HepG2 (cell line): ENCODE data around the gene CFL1. TPM values are rescaled to one million over a fixed set of nuclear protein-coding genes. Genes with fewer than 3 reads are reported as not detected.
A peak's percentile ranks its signal among the peaks of the same experiment; 100 is the strongest.

Source experiments
- ARHGAP35 ChIP-seq: sonication (generic); formaldehyde crosslinking; IDR thresholded peaks from 2 replicates; pipeline ENCODE4 v1.9.0; 2022; ENCODE audit warnings: mild to moderate bottlenecking, inconsistent platforms, moderate library complexity, missing genetic modification reagents, borderline replicate concordance
- CAMTA2 ChIP-seq: sonication (generic); formaldehyde crosslinking; IDR thresholded peaks from 2 replicates; pipeline ENCODE4 v1.4.0; 2020; ENCODE audit warnings: mild to moderate bottlenecking, missing genetic modification reagents, borderline replicate concordance
- JARID2 ChIP-seq: sonication (generic); formaldehyde crosslinking; IDR thresholded peaks from 2 replicates; pipeline ENCODE4 v1.8.1; 2023; ENCODE audit warnings: missing genetic modification reagents, inconsistent platforms; ENCODE audit not compliant: insufficient replicate concordance
- MAF1 ChIP-seq: sonication (generic); formaldehyde crosslinking; IDR thresholded peaks from 2 replicates; pipeline ENCODE4 v1.5.0; 2020; ENCODE audit warnings: missing genetic modification reagents, borderline replicate concordance
- SIN3A ChIP-seq: IDR thresholded peaks from 2 replicates; pipeline ENCODE4 v1.6.1; 2011; ENCODE audit warnings: low read depth, mild to moderate bottlenecking, control low read depth, low read length, borderline replicate concordance
- polyA plus RNA-seq, 8 experiments: library from polyadenylated mRNA; depleted of rRNA in 3 of 8; stranded (reverse) in 7 of 8; unstranded in 1 of 8; fragments of >200 nt; fragmentation: Illumina TruSeq in 4 of 8; extraction: Trizol in 4 of 8; gene quantifications; 2 replicates each; pipeline versions ENCODE4 v1.2.1 to v1.2.3, GENCODE V29; 2011 to 2016; ENCODE audit warnings: low read depth in 4 of 8, missing spikeins in 1 of 8, mixed read lengths in 1 of 8; ENCODE audit not compliant: insufficient read depth in 1 of 8
- total RNA-seq, 5 experiments: library from RNA; depleted of rRNA; stranded (reverse); fragments of >200 nt; fragmentation: Illumina TruSeq; extraction: Trizol; gene quantifications; 2 replicates each; pipeline ENCODE4 v1.2.3, GENCODE V29; 2016; ENCODE audit warnings: low read depth in 1 of 5
- TF ChIP-seq, protein P1 (sequence below): sonication (generic); formaldehyde crosslinking; IDR thresholded peaks from 2 replicates; pipeline ENCODE4 v1.4.0; 2020; ENCODE audit warnings: missing genetic modification reagents, borderline replicate concordance
- TF ChIP-seq, protein P2 (sequence below): sonication (generic); formaldehyde crosslinking; IDR thresholded peaks from 2 replicates; pipeline ENCODE4 v1.4.0; 2020; ENCODE audit warnings: missing genetic modification reagents
- TF ChIP-seq, protein P3 (sequence below), 2 experiments: sonication (generic) in 1 of 2; formaldehyde crosslinking in 1 of 2; IDR thresholded peaks; 2 replicates each; pipeline versions ENCODE4 v1.6.1 to v1.9.0; 2014 to 2022; ENCODE audit warnings: antibody characterized with exemption in 1 of 2, borderline replicate concordance in 1 of 2, inconsistent platforms in 1 of 2, low read depth in 1 of 2, missing genetic modification reagents in 1 of 2
- TF ChIP-seq, protein P4 (sequence below): sonication (generic); formaldehyde crosslinking; IDR thresholded peaks from 2 replicates; pipeline ENCODE4 v1.4.0; 2020; ENCODE audit warnings: missing genetic modification reagents

The CFL1 gene
- total and polyA plus RNA-seq, 2 of the 13 experiments (the other 11 are each of a cell fraction or from before 2014, with no cell fraction given): 379 to 383 TPM

DNA sequence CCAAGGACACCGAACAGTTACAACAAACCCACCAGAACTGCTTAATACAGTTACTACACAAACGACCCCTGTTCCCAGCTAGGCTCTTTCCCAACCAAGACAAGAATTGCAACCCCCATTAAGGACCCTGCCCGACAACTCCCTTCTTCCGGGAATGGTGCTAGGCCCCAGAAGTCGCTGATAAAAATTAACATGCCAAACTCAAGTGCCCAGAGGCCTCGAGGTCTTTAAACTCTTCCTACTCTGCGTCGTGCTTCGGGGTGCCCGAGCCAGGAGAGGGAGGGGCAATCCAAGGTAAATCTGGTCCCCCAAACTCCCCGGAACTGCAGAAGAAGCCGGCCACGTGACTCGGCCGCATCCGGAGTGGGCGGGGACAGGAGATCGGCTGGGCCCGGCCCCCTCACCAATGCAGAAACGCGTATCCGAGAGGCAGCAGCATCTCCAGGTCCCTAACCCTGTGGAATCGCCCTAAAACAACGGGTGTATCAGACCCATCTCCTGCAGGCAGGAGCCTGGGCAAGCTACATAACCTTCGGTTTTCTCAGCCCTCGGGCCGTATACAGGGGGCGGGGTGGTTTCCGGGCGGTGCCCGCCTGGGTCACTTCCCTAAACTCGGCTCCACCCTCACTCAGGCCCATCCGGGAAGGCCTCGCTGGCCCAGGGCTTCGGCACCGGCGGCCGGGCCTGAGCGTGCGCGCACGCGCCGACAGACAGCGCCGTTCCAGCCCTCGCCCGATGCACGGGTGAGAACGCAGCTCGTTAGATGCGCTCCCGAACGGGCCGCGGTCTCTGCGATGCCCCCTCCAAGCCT lies 1.1 kb downstream of the CFL1 start (continued):
- peak; percentile 88; the same call in 1 of the 2 replicates for TF ChIP-seq SIN3A
- TF ChIP-seq, protein P1, sequence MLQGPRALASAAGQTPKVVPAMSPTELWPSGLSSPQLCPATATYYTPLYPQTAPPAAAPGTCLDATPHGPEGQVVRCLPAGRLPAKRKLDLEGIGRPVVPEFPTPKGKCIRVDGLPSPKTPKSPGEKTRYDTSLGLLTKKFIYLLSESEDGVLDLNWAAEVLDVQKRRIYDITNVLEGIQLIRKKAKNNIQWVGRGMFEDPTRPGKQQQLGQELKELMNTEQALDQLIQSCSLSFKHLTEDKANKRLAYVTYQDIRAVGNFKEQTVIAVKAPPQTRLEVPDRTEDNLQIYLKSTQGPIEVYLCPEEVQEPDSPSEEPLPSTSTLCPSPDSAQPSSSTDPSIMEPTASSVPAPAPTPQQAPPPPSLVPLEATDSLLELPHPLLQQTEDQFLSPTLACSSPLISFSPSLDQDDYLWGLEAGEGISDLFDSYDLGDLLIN (CRISPR knock-in tag): no peak
- TF ChIP-seq, protein P2, sequence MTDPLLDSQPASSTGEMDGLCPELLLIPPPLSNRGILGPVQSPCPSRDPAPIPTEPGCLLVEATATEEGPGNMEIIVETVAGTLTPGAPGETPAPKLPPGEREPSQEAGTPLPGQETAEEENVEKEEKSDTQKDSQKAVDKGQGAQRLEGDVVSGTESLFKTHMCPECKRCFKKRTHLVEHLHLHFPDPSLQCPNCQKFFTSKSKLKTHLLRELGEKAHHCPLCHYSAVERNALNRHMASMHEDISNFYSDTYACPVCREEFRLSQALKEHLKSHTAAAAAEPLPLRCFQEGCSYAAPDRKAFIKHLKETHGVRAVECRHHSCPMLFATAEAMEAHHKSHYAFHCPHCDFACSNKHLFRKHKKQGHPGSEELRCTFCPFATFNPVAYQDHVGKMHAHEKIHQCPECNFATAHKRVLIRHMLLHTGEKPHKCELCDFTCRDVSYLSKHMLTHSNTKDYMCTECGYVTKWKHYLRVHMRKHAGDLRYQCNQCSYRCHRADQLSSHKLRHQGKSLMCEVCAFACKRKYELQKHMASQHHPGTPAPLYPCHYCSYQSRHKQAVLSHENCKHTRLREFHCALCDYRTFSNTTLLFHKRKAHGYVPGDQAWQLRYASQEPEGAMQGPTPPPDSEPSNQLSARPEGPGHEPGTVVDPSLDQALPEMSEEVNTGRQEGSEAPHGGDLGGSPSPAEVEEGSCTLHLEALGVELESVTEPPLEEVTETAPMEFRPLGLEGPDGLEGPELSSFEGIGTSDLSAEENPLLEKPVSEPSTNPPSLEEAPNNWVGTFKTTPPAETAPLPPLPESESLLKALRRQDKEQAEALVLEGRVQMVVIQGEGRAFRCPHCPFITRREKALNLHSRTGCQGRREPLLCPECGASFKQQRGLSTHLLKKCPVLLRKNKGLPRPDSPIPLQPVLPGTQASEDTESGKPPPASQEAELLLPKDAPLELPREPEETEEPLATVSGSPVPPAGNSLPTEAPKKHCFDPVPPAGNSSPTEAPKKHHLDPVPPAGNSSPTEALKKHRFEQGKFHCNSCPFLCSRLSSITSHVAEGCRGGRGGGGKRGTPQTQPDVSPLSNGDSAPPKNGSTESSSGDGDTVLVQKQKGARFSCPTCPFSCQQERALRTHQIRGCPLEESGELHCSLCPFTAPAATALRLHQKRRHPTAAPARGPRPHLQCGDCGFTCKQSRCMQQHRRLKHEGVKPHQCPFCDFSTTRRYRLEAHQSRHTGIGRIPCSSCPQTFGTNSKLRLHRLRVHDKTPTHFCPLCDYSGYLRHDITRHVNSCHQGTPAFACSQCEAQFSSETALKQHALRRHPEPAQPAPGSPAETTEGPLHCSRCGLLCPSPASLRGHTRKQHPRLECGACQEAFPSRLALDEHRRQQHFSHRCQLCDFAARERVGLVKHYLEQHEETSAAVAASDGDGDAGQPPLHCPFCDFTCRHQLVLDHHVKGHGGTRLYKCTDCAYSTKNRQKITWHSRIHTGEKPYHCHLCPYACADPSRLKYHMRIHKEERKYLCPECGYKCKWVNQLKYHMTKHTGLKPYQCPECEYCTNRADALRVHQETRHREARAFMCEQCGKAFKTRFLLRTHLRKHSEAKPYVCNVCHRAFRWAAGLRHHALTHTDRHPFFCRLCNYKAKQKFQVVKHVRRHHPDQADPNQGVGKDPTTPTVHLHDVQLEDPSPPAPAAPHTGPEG: no peak; the same call in 1 of the 2 replicates
- TF ChIP-seq, protein P3, sequence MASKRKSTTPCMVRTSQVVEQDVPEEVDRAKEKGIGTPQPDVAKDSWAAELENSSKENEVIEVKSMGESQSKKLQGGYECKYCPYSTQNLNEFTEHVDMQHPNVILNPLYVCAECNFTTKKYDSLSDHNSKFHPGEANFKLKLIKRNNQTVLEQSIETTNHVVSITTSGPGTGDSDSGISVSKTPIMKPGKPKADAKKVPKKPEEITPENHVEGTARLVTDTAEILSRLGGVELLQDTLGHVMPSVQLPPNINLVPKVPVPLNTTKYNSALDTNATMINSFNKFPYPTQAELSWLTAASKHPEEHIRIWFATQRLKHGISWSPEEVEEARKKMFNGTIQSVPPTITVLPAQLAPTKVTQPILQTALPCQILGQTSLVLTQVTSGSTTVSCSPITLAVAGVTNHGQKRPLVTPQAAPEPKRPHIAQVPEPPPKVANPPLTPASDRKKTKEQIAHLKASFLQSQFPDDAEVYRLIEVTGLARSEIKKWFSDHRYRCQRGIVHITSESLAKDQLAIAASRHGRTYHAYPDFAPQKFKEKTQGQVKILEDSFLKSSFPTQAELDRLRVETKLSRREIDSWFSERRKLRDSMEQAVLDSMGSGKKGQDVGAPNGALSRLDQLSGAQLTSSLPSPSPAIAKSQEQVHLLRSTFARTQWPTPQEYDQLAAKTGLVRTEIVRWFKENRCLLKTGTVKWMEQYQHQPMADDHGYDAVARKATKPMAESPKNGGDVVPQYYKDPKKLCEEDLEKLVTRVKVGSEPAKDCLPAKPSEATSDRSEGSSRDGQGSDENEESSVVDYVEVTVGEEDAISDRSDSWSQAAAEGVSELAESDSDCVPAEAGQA (IDR thresholded peaks at IDR 0.05; ENCODE audit: low read depth): no peak
- TF ChIP-seq, protein P3 (CRISPR knock-in tag; IDR thresholded peaks at IDR 0.05; ENCODE audit: borderline replicate concordance): 0 out of 2 replicates have a peak, but pooled peaks have one; percentile 52
- TF ChIP-seq JARID2 (CRISPR knock-in tag): peak; percentile 66
- TF ChIP-seq, protein P4, sequence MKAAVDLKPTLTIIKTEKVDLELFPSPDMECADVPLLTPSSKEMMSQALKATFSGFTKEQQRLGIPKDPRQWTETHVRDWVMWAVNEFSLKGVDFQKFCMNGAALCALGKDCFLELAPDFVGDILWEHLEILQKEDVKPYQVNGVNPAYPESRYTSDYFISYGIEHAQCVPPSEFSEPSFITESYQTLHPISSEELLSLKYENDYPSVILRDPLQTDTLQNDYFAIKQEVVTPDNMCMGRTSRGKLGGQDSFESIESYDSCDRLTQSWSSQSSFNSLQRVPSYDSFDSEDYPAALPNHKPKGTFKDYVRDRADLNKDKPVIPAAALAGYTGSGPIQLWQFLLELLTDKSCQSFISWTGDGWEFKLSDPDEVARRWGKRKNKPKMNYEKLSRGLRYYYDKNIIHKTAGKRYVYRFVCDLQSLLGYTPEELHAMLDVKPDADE (CRISPR knock-in tag): no peak
- no peak for TF ChIP-seq CAMTA2
- 0 out of 2 replicates have a peak, but pooled peaks have one; percentile 41 for TF ChIP-seq MAF1 (CRISPR knock-in tag)
- TF ChIP-seq ARHGAP35 (CRISPR knock-in tag): peak; percentile 25; the same call in 1 of the 2 replicates
